ENCODE measurements around the gene CEP20. TPM values are rescaled to one million over a fixed set of nuclear protein-coding genes. Genes with fewer than 3 reads are reported as not detected.

CEP20 gene
- total and polyA plus RNA-seq, 2 experiments from 2014 or later, result 53.8 to 63.9 TPM

DNA sequence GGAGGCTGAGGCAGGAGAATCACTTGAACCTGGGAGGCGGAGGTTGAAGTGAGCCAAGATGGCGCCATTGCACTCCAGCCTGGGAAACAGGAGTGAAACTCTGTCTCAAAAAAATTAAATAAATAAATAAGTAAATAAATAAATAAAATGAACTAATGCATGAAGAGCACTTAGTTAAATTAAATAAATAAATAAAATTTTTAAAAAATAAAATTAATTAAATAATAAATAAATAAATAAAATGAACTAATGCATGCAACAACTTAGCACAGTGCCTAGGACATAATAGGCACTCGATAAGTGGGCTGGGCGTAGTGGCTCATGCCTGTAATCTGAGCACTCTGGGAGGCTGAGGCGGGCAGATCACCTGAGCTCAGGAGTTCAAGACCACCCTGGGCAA lies 15.6 kb upstream of the CEP20 start:
- Histone ChIP-seq H3K9ac (no peak overlapping the region), H3K4me3 (no peak overlapping the region), H3K36me3 (ENCODE audit: low read depth) (no peaks in the 10 kb centered on the region), H3K9me3 (ENCODE audit: low read depth) (no peaks in the 10 kb centered on the region), H3K27ac (no peak overlapping the region), H3K4me1 (ENCODE audit: insufficient read depth) (peaks cover 11% of the 10 kb centered on the region), H3K4me2 (ENCODE audit: unreplicated experiment) (no peak overlapping the region), H4K20me1 (ENCODE audit: insufficient read depth) (no peaks in the 10 kb centered on the region), H3K9me2 (ENCODE audit: insufficient read depth) (no peaks in the 10 kb centered on the region), H3F3A (ENCODE audit: insufficient read depth) (peaks cover 13% of the 10 kb centered on the region), H3K27me3 (replicated peaks; ENCODE audit: insufficient read depth) (no peaks in the 10 kb centered on the region), H3K79me2 (ENCODE audit: insufficient read depth) (no peaks in the 10 kb centered on the region), H2AFZ (no peak overlapping the region)
- DNase-seq, result no peak
- 88 to 90% methylated on average over 5 of the region's 5 CpGs for WGBS, 2 experiments (ENCODE audit: low coverage in 1 of 2, low lambda C conversion rate in 2 of 2, missing lambda C conversion rate in 2 of 2)
- TF ChIP-seq EZH2phosphoT487 (IDR thresholded peaks at IDR 0.05; ENCODE audit: insufficient read depth, low read depth) (no peak), EZH2 (IDR thresholded peaks at IDR 0.05; ENCODE audit: insufficient read depth, poor library complexity, severe bottlenecking) (no peak)
- in situ Hi-C loops (cut with MboI), result no loop called here

DNA sequence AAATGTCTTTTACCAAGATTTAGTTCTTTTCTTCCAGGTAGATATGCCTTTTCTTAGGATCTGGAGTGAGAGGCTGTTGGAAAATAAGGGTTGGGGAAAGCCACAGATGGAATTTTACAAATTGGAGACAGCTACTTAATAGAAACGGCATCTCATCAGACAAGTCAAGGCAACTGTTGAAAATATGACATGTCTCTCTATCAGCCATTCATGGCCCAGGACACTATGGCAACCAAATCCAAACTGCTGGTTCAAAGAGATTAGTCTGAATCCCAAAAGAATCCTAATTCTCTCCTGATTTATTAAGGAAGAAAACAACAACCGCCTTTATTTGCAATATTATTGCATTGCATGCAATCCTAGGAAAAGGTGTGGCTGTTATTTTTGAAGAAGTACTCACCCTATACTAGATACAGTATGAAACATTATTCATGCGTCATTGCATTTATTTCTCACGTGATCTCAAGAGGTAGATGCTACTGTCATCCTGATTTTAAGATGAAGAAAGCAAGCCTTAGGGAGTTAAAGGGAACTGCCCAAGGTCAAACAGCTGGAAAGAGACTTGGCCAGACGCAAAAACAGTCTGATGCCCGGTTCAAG lies 12.6 kb upstream of the CEP20 start:
- no peaks in the 10 kb centered on the region for H3K27me3 ChIP-seq (replicated peaks; ENCODE audit: insufficient read depth)
- no peaks in the 10 kb centered on the region for H4K20me1 ChIP-seq (ENCODE audit: insufficient read depth)
- H2AFZ ChIP-seq, result no peak overlapping the region
- no peak for DNase-seq
- no peak overlapping the region for H3K9ac ChIP-seq
- in situ Hi-C loops (cut with MboI), result no loop called here
- no peaks in the 10 kb centered on the region for H3K9me3 ChIP-seq (ENCODE audit: low read depth)
- 74 to 77% methylated on average over 6 of the region's 6 CpGs for WGBS, 2 experiments (ENCODE audit: low coverage in 1 of 2, low lambda C conversion rate in 2 of 2, missing lambda C conversion rate in 2 of 2)
- no peak overlapping the region for H3K4me3 ChIP-seq
- H3F3A ChIP-seq (ENCODE audit: insufficient read depth), result peaks cover 13% of the 10 kb centered on the region
- H3K27ac ChIP-seq, result no peak overlapping the region
- no peak for TF ChIP-seq EZH2 (IDR thresholded peaks at IDR 0.05; ENCODE audit: insufficient read depth, poor library complexity, severe bottlenecking)
- TF ChIP-seq EZH2phosphoT487 (IDR thresholded peaks at IDR 0.05; ENCODE audit: insufficient read depth, low read depth), result no peak
- H3K9me2 ChIP-seq (ENCODE audit: insufficient read depth), result no peaks in the 10 kb centered on the region
- no peaks in the 10 kb centered on the region for H3K79me2 ChIP-seq (ENCODE audit: insufficient read depth)
- no peak overlapping the region for H3K4me2 ChIP-seq (ENCODE audit: unreplicated experiment)
- H3K36me3 ChIP-seq (ENCODE audit: low read depth), result no peaks in the 10 kb centered on the region
- H3K4me1 ChIP-seq (ENCODE audit: insufficient read depth), result peaks cover 23% of the 10 kb centered on the region

DNA sequence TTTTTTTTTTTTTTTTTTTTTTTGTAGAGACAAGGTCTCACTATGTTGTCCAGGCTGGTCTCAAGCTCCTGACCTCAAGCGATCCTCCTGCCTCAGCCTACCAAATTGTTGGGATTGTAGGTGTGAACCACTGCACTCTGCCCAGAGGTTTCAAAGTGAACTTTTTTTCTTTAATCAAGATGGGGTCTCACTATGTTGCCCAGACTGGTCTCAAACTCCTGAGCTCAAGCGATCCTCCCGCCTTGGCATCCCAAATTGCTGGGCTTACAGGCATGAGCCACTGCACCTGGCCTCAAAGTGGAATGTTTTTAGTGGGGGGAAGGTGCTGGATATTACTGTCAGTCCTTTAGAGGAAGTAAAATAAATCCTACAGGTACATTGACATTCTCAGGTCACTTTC lies 12.0 kb upstream of the CEP20 start:
- 97% methylated on average over 3 of the region's 3 CpGs for WGBS, 2 experiments (ENCODE audit: low coverage in 1 of 2, low lambda C conversion rate in 2 of 2, missing lambda C conversion rate in 2 of 2)
- Histone ChIP-seq H3K9me3 (ENCODE audit: low read depth) (no peaks in the 10 kb centered on the region), H3K9ac (no peak overlapping the region), H3K79me2 (ENCODE audit: insufficient read depth) (no peaks in the 10 kb centered on the region), H3F3A (ENCODE audit: insufficient read depth) (peaks cover 13% of the 10 kb centered on the region), H3K36me3 (ENCODE audit: low read depth) (no peaks in the 10 kb centered on the region), H3K27me3 (replicated peaks; ENCODE audit: insufficient read depth) (no peaks in the 10 kb centered on the region), H4K20me1 (ENCODE audit: insufficient read depth) (no peaks in the 10 kb centered on the region), H3K27ac (no peak overlapping the region), H3K4me3 (no peak overlapping the region), H3K4me1 (ENCODE audit: insufficient read depth) (peaks cover 23% of the 10 kb centered on the region), H3K4me2 (ENCODE audit: unreplicated experiment) (no peak overlapping the region), H3K9me2 (ENCODE audit: insufficient read depth) (no peaks in the 10 kb centered on the region), H2AFZ (no peak overlapping the region)
- TF ChIP-seq EZH2phosphoT487 (IDR thresholded peaks at IDR 0.05; ENCODE audit: insufficient read depth, low read depth), result no peak
- no peak for TF ChIP-seq EZH2 (IDR thresholded peaks at IDR 0.05; ENCODE audit: insufficient read depth, poor library complexity, severe bottlenecking)
- in situ Hi-C loops (cut with MboI), result no loop called here
- no peak for DNase-seq

- Histone ChIP-seq H3K79me2 (ENCODE audit: insufficient read depth) (no peaks in the 10 kb centered on the region), H3K4me1 (ENCODE audit: insufficient read depth) (peaks cover 23% of the 10 kb centered on the region), H4K20me1 (ENCODE audit: insufficient read depth) (no peaks in the 10 kb centered on the region), H3K4me2 (ENCODE audit: unreplicated experiment) (peak overlapping the region; percentile 19), H3K9ac (no peak overlapping the region), H3K36me3 (ENCODE audit: low read depth) (no peaks in the 10 kb centered on the region), H3K9me3 (ENCODE audit: low read depth) (no peaks in the 10 kb centered on the region), H3K27ac (peak overlapping the region; percentile 34; the same call in 1 of the 2 replicates), H3K4me3 (no peak overlapping the region), H3K27me3 (replicated peaks; ENCODE audit: insufficient read depth) (no peaks in the 10 kb centered on the region), H2AFZ (no peak overlapping the region), H3F3A (ENCODE audit: insufficient read depth) (peaks cover 13% of the 10 kb centered on the region), H3K9me2 (ENCODE audit: insufficient read depth) (no peaks in the 10 kb centered on the region)
- WGBS, 2 experiments (ENCODE audit: low coverage in 1 of 2, low lambda C conversion rate in 2 of 2, missing lambda C conversion rate in 2 of 2), result 60 to 61% methylated on average over 9 of the region's 9 CpGs
- in situ Hi-C loops (cut with MboI), result no loop called here
- TF ChIP-seq EZH2phosphoT487 (IDR thresholded peaks at IDR 0.05; ENCODE audit: insufficient read depth, low read depth) (no peak), EZH2 (IDR thresholded peaks at IDR 0.05; ENCODE audit: insufficient read depth, poor library complexity, severe bottlenecking) (no peak)
- DNase-seq, result peak; percentile 84
Observed at GRCh38 chr16:15899538-15900100, 11.2 kb upstream of the CEP20 start.
